Heart right ventricle (tissue), 16 donors: ENCODE measurements around the gene SNCA. TPM values are rescaled to one million over a fixed set of nuclear protein-coding genes. Genes with fewer than 3 reads are reported as not detected.

Experiments
- ATAC-seq, 8 donors: fragments of 200-7000 bp; cut with Tn5 transposase; one replicate each; pipeline ENCODE4 v1.9.1; 2020; ENCODE audit warnings: mild to moderate bottlenecking in 8 of 8, moderate library complexity in 8 of 8, moderate number of reproducible peaks in 1 of 8
- DNase-seq, 2 donors: peaks; one replicate each; pipeline ENCODE4 v3.0.0-alpha.2; 2020
- H3K27ac ChIP-seq, 10 donors: fragments of 200-600 bp; sonication (generic) in 2 of 10; one replicate each; pipeline versions ENCODE4 v1.5.0 to v1.8.0; 2020 to 2022; ENCODE audit warnings: mild to moderate bottlenecking in 3 of 10
- H3K27me3 ChIP-seq, 7 donors: fragments of 200-600 bp; one replicate each; pipeline ENCODE4 v1.8.0; 2021 to 2022; ENCODE audit warnings: mild to moderate bottlenecking in 2 of 7
- H3K36me3 ChIP-seq, 9 donors: fragments of 200-600 bp; sonication (generic) in 1 of 9; one replicate each; pipeline versions ENCODE4 v1.5.0 to v1.8.0; 2020 to 2022; ENCODE audit warnings: mild to moderate bottlenecking in 2 of 9
- H3K4me1 ChIP-seq, 9 donors: fragments of 200-600 bp; sonication (generic) in 1 of 9; one replicate each; pipeline versions ENCODE4 v1.5.0 to v1.8.0; 2020 to 2022; ENCODE audit warnings: mild to moderate bottlenecking in 4 of 9
- H3K4me3 ChIP-seq, 10 donors: fragments of 200-600 bp; sonication (generic) in 2 of 10; one replicate each; pipeline versions ENCODE4 v1.5.0 to v1.8.0; 2020 to 2022; ENCODE audit warnings: mild to moderate bottlenecking in 7 of 10, moderate library complexity in 2 of 10
- H3K9me3 ChIP-seq, 11 donors: fragments of 200-600 bp in 10 of 11; sonication (generic) in 2 of 11; one replicate each; pipeline versions ENCODE4 v1.5.0 to v1.8.0; 2013 to 2022; ENCODE audit warnings: mild to moderate bottlenecking in 2 of 11, control low read depth in 1 of 11, moderate library complexity in 1 of 11
- WGBS, 2 donors: extraction: QIAGEN DNeasy Blood & Tissue Kit; methylation state at CpG; one replicate each; pipeline ENCODE4 v1.1.7; 2013; ENCODE audit warnings: inconsistent platforms in 1 of 2; 5-methylcytosine and 5-hydroxymethylcytosine counted together
- intact Hi-C, 10 donors: fragments of 100-400 bp; cut with DNase I; formaldehyde crosslinking; loops; one replicate each; pipeline versions ENCODE4 v1.11.1 to v1.14.2; 2022
- polyA plus RNA-seq, 2 donors: library from polyadenylated mRNA; stranded (reverse); fragments of 200-250 nt; gene quantifications; one replicate each; pipeline ENCODE4 v1.2.3, GENCODE V29; 2013
- total RNA-seq, 10 donors: library from RNA; stranded (reverse); fragmentation: NEBNext Ultra II Directional in 3 of 10; extraction: Animal tissue kit (Norgen Biotek cat#: 25700) in 3 of 10; gene quantifications; one replicate each; pipeline versions ENCODE4 v1.2.1 to v1.2.4, GENCODE V29; 2021 to 2023
- TF ChIP-seq, protein P1 (sequence below), 9 donors: fragments of 200-600 bp; sonication (generic) in 2 of 9; IDR thresholded peaks; one replicate each; pipeline versions ENCODE4 v1.5.0 to v1.8.0; 2021 to 2022; ENCODE audit warnings: antibody characterized with exemption in 9 of 9, mild to moderate bottlenecking in 5 of 9, moderate library complexity in 1 of 9
- donor health status: Arrhythmogenic right ventricular cardiomyopathy.
- donor health status: ischemic (EF 13 %, LVEDD 7.1; RV severe dilation, severe dysfunction).
- donor health status: healthy with polysubstance abuse.
- donor health status: DM: no; HTN: yes; CAD: no.
- donor health status: DM: no; HTN: no; CAD: no.
- donor health status: ischemic (EF 25% LVEDD 6.9; RV normal size, moderate dysfunction).
- donor health status: ischemic (EF 25% LVEDD 5.7; RV mildly dilated, moderate dysfunction).
- donor health status: healthy.
- donor health status: DM: yes; HTN: yes; CAD: no.
- donor health status: Ischemic cardiomyopathy.
- donor health status: ischemic (EF 35%, LVEDD 5.7; RV mildly dilated, moderate dysfunction).
- donor health status: nonischemic (EF 11% LVEDD 7.7; RV severe dilation, severe dysfunction).
- donor health status: DM: yes; HTN: yes; CAD: no.
- donor health status: PGD.
- donor health status: ischemic (EF 29% LVEDD 5.4; RV normal size, mild dysfunction).
- donor health status: nonischemic (EF 23%, LVEDD 6.1; RV moderate dilation, normal function).

SNCA gene
- total and polyA plus RNA-seq, 12 donors, result 1.8 to 29.8 (median 3.2) TPM

- 39 to 41% methylated on average over 2 of the region's 2 CpGs for WGBS, 2 donors
- H3K9me3 ChIP-seq, result no peaks in the 10 kb centered on the region
- no peak for ATAC-seq
- intact Hi-C loops, result no loop called here
- peaks cover 0 to 4% (median 0%) of the 10 kb centered on the region in 9 donors for H3K4me1 ChIP-seq
- TF ChIP-seq, protein P1, sequence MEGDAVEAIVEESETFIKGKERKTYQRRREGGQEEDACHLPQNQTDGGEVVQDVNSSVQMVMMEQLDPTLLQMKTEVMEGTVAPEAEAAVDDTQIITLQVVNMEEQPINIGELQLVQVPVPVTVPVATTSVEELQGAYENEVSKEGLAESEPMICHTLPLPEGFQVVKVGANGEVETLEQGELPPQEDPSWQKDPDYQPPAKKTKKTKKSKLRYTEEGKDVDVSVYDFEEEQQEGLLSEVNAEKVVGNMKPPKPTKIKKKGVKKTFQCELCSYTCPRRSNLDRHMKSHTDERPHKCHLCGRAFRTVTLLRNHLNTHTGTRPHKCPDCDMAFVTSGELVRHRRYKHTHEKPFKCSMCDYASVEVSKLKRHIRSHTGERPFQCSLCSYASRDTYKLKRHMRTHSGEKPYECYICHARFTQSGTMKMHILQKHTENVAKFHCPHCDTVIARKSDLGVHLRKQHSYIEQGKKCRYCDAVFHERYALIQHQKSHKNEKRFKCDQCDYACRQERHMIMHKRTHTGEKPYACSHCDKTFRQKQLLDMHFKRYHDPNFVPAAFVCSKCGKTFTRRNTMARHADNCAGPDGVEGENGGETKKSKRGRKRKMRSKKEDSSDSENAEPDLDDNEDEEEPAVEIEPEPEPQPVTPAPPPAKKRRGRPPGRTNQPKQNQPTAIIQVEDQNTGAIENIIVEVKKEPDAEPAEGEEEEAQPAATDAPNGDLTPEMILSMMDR (IDR thresholded peaks at IDR 0.05), result no peak
- H3K27me3 ChIP-seq, result no peaks in the 10 kb centered on the region
- no peak overlapping the region for H3K27ac ChIP-seq
- no peak for DNase-seq
- no peaks in the 10 kb centered on the region for H3K36me3 ChIP-seq
- H3K4me3 ChIP-seq, result no peak overlapping the region
These were observed 31.7 kb downstream of the SNCA start for GRCh38 chr4:89805297-89805696.

GRCh38 chr4:89803915-89804314, 33.0 kb downstream of the SNCA start:
- ATAC-seq, result no peak
- no peak for DNase-seq
- Histone ChIP-seq H3K4me3 (no peak overlapping the region), H3K27me3 (no peaks in the 10 kb centered on the region), H3K9me3 (no peaks in the 10 kb centered on the region), H3K36me3 (no peaks in the 10 kb centered on the region), H3K4me1 (peaks cover 0 to 4% (median 0%) of the 10 kb centered on the region in 9 donors), H3K27ac (no peak overlapping the region)
- TF ChIP-seq, protein P1 (IDR thresholded peaks at IDR 0.05), result no peak
- intact Hi-C loops, result no loop called here
- WGBS, 2 donors, result 83 to 91% methylated on average over 4 of the region's 4 CpGs

DNA sequence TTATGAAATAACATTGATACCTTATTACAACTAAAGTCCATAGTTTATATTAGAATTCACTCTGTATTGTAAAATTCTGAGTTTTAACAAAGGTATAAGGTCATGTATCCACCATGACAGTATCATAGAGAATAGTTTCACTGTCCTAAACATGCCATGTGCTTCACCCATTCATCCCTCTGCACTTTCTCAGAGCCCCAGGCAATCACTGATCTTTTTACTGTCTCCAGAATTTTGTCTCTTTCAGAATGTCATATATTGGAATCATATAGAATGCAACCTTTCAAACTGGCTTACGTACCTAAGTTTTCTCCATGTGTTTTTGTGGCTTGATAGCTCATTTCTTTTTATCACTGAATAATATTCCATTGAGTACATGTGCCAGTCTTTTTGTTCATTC, 33.9 kb downstream of the SNCA start:
- 98 to 100% methylated on average over 1 of the region's 1 CpG for WGBS, 2 donors
- no peaks in the 10 kb centered on the region for H3K9me3 ChIP-seq
- H3K27me3 ChIP-seq, result no peaks in the 10 kb centered on the region
- intact Hi-C loops, result no loop called here
- H3K4me1 ChIP-seq, result peaks cover 0 to 4% (median 0%) of the 10 kb centered on the region in 9 donors
- TF ChIP-seq, protein P1 (IDR thresholded peaks at IDR 0.05), result no peak
- H3K4me3 ChIP-seq, result no peak overlapping the region
- ATAC-seq, result no peak
- no peaks in the 10 kb centered on the region for H3K36me3 ChIP-seq
- no peak overlapping the region for H3K27ac ChIP-seq
- DNase-seq, result no peak

DNA sequence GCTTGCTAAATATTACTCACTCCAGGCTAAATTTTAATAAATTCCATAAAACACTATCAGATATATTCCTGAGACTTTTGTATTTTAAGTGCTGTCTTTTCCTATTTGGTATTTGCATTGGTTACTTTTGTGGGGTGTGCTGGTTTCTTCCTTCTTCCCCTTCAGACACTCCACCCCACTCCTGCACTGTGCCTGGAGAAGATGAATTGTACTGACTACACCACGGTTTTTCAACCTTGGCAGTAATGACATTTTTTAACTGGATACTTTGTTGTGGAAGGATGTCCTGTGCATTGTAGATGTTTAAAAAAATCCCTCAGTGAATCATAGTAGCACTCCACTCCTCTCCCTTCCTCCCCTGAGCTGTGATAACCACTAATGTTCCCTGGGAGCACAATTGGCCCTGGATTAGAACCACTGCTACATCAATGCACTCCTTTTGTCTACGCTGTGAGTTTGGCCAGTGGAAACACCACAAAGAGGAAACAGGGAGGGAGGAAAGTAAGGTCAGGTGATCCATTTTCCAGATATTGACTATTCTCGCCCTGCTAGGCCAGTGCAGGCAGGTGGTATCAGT, 36.3 kb downstream of the SNCA start:
- no peak overlapping the region for H3K27ac ChIP-seq
- H3K9me3 ChIP-seq, result no peaks in the 10 kb centered on the region
- DNase-seq, result no peak
- 55 to 64% methylated on average over 3 of the region's 3 CpGs for WGBS, 2 donors
- H3K4me1 ChIP-seq, result peaks cover 0 to 4% (median 0%) of the 10 kb centered on the region in 9 donors
- H3K36me3 ChIP-seq, result no peaks in the 10 kb centered on the region
- no peak overlapping the region for H3K4me3 ChIP-seq
- no peaks in the 10 kb centered on the region for H3K27me3 ChIP-seq
- intact Hi-C loops, result no loop called here
- TF ChIP-seq, protein P1 (IDR thresholded peaks at IDR 0.05), result no peak
- no peak for ATAC-seq
